ENCODE measurements around the gene HLA-DRA.
"Not testable (repeated sequence)": the region's sequence is repeated elsewhere in the genome, so short reads cannot be mapped to it uniquely, and the experiment has no call there.

The HLA-DRA gene

GRCh38 chr6:32473376-32474348, 34.0 kb downstream of the HLA-DRA start:
- peak; percentile 100 for FAIRE-seq
- DNase-seq (ENCODE audit: insufficient read length, low spot score), result not testable (repeated sequence)

- DNase-seq (ENCODE audit: insufficient read length, low spot score) (no peak), FAIRE-seq (no peak)
Measured at GRCh38 chr6:32475392-32476206, 35.9 kb downstream of the HLA-DRA start.

GRCh38 chr6:32483968-32484613, 44.4 kb downstream of the HLA-DRA start:
- DNase-seq (ENCODE audit: insufficient read length, low spot score) (no peak), FAIRE-seq (no peak)

GRCh38 chr6:32484614-32484998, 44.9 kb downstream of the HLA-DRA start:
- DNase-seq (ENCODE audit: insufficient read length, low spot score), result no peak
- peak; percentile 65 for FAIRE-seq

- FAIRE-seq (no peak), DNase-seq (ENCODE audit: insufficient read length, low spot score) (no peak)
Measured at GRCh38 chr6:32488083-32488482, 48.4 kb downstream of the HLA-DRA start.

GRCh38 chr6:32491700-32492099, 52.0 kb downstream of the HLA-DRA start:
- DNase-seq (ENCODE audit: insufficient read length, low spot score) (no peak), FAIRE-seq (no peak)

- no peak for DNase-seq (ENCODE audit: insufficient read length, low spot score)
- FAIRE-seq, result no peak
Measured at GRCh38 chr6:32492351-32492750, 52.7 kb downstream of the HLA-DRA start.

Data from GM19239 (cell line).